COR-L47 (cell line): ENCODE results near the gene FHIT.

Source experiments
- DNase-seq: peaks from one replicate; lab custom pipeline; 2025; lab: John Stamatoyannopoulos, UW

Gene FHIT

DNA sequence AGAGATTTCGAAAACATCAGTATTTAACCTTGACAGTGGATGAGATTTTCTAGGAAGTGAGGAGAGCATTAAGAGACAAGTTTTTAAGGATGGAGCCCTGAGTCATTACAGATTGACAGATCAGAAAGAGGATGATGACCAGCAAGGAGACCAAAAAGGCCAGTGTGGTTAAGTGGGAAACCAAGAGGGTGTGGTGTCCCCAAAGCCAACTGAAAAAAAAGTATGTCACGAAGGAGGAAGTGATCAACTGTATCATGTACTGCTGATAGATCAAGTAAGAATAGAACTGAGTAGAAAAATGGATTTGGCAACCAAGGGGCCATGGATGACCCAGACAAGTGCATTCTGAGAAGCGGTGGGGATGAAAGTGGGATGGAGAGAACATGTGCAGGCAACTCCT, 491.8 kb downstream of the FHIT start:
- DNase-seq = no peak

DNA sequence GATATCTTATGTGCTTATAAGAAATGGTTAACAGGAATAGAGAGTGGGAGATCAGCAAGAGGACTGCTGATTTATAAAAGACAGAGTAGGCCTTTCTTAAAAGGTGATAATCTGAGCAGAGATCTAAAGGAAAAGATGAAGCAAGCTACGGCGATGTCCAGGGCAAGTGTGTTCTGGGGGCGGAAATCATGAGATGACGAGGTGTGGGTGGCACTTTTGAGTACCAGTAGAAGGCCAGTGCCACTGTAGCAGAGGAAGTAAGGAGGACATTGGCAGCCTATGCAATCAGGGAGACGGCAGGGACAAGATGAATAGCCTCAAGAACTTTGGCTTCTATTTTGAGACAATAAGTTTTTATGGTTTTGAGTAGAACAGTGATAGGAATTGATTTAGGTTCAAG, 492.4 kb downstream of the FHIT start:
- no peak for DNase-seq

DNA sequence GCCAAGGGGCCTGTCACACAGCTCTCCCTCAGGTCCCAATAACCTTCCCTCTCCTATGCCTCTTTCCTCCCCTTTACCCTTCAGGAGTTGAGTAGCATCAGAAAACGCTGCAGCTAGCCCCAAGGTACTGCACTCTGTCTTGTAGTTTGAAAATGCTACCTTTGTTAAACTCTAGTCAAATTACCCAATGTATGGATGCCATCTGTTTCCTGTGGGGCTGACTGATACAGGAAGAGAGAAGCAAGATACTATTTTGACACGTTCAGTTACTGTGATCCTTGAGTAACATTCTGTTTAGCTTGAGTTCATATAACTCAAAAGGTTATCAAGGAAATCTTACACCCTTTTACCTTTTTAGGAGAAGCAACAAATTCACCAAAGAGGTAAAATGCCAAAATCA, 493.1 kb downstream of the FHIT start:
- DNase-seq = no peak

- no peak for DNase-seq
These were observed 493.5 kb downstream of the FHIT start for GRCh38 chr3:60757724-60758123.

GRCh38 chr3:60756241-60757030, 494.8 kb downstream of the FHIT start:
- no peak for DNase-seq

DNA sequence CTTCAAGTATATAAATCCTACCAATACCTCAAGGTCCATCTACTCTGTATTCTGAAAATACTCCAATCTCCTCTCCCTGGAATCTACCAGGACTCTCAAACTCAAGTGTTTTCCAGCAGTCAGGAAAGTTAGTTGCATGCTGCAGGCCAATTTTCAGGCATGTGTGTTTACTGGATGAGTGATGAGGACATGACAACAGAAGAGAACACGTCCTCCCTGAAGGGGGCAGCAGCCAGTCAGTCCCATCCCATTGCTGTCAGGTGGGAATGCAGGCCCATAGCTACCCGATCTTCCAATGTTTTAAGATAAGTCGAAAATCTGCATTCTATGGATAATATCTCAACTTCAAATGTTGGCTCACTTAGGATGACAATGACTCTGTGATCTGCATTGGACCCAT, 496.2 kb downstream of the FHIT start:
- DNase-seq = no peak

DNA sequence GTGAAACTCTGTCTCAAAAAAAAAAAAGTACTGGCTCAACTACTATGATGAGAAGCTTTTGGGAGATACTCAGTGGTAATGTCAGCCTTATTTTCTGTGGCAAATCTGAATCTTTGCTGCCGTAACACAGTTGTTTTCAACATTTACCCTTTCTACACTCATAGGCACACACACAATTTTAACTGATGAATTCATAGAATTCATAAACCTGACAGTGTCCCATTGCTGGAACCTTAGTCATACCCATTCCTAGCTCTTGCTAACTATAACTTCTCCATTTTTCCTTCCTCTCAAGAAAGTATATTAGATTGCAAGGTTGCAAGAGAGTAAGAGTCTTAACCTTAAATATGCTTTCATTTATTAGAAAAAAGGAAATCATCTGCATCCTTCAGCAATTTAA, 496.6 kb downstream of the FHIT start:
- DNase-seq = no peak

DNA sequence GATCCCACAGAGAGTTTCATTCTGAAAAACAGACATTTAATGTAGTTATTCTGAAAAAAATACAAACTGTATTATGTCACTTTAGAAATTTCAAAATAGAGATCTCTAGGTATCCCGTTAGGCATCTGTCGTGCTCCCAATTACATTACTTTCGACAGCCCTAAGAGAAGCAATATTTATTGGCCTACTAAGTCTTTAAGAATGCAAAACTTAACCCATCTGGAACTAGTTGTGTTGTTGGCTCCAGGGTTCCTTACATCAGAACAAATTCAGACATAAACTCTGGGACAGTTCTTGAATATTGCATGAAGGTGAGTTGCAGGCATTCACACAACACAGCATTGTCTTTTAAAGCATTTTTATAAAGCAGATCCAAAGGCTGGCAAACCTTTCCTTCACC, 498.4 kb downstream of the FHIT start:
- no peak for DNase-seq

DNA sequence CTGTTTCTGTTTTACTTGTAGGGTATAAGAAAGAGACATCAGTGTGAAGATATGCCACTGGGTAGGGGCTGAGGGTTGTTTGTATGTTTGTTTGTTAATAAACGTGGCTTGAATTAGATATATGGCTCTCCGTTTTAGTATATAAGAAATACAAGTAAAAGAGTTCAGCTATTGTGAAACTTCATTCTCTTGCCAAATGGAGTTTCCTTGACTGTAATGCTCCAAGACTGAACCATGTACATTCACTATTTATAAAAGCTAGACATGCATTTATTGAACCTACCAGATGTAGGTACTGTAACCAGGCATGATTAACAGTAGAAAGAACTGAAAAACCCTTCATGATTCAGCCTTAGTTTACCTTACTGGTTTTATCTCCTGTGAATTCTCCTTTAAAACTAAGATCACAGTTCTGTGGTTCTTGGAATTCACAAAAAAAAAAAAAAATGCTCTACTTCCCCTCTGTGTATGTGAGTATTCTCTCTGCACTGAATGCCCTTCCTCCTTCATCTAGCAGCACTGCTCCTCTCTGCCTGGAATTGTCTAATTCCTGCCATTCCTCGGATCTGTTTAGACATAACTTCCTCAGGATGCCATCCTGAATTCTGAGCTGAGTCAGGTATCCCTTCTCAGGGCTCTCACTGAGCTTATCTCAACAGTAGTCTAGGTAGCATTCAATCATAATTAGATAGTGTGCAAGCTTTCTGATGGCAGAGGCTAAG, 504.4 kb downstream of the FHIT start:
- no peak for DNase-seq

- DNase-seq = no peak
These were observed 505.1 kb downstream of the FHIT start for GRCh38 chr3:60746043-60746638.

- peak; percentile 41 for DNase-seq
These were observed 507.6 kb downstream of the FHIT start for GRCh38 chr3:60743631-60744164.

- no peak for DNase-seq
These were observed 508.6 kb downstream of the FHIT start for GRCh38 chr3:60742606-60743145.

GRCh38 chr3:60737633-60738399, 513.4 kb downstream of the FHIT start:
- DNase-seq = no peak

GRCh38 chr3:60730371-60730770, 520.9 kb downstream of the FHIT start:
- DNase-seq = no peak

DNA sequence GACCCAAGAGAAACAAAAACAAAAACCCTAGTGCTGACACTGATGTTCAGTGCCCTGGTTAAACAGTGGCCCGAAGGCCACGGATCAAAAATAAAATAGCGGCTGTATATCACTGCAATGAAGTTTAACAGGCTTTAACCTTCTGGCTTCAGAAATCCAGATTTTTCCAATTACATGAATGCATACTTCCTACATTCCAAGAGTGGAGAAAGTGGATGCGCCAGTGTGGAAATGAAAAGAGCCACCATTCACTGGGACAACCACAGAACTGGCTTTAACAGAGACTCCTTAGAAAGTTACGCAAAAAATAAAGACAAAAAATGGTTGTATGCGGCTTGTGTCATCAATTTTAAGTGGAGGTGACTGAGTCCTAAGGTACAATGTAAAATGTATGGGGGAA, 522.2 kb downstream of the FHIT start:
- no peak for DNase-seq

- DNase-seq = no peak
These were observed 523.2 kb downstream of the FHIT start for GRCh38 chr3:60728006-60728405.

DNA sequence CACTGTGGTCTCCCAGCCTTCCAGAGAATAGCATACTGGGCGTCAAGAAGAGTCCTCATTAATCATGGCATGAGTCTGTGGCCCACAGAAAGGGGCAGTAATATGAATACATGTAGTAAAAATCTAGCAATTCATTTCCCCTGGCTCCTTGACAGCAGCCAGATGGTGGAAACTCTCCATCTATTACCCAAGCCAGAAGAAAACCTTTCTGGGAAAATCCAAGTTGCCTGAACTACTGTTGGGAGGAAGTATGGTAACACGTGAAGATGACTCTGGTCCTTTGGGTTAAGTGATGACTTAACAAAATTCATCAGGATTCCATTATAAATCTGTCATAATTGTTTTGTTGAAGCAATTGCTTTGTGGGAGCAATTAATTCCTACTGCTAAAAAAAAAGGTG, 530.5 kb downstream of the FHIT start:
- DNase-seq = no peak

- DNase-seq = no peak
These were observed 534.7 kb downstream of the FHIT start for GRCh38 chr3:60716573-60716972.

DNA sequence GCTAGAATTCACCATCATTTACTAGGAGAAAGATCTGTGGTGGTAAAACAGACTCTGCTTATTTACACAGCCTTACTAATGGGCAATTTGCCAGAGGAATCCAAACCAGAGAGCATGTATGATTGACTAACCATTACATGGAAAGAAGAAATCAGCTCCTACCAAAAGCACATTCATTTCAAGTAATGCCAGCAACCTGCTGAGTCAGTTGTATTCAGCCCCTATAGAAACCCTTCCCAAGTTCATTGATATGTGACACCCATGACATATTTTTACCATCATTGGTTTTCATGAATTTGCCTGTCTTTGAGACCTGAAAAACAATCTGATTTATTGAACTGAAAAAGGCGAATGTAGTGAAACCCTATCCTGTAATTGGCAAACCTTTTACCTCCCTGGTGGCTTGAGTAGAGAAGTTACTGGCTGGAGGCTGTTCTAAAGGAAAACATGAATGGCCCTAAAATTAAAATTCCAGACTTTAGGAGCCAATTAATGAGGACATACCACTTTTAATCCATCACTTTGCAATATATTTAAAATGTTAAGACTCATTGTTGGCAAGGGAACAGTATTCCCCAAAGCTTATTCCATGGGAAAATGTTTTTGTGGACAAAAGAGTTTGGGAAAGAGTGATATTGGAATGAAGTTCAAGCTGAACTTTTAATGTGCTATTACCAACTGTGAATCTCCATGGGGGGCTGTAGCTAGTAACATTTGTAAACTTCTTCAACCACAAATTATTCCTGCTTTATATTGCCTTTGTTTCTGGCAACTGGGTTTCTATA, 542.9 kb downstream of the FHIT start:
- DNase-seq = peak; percentile 58

DNA sequence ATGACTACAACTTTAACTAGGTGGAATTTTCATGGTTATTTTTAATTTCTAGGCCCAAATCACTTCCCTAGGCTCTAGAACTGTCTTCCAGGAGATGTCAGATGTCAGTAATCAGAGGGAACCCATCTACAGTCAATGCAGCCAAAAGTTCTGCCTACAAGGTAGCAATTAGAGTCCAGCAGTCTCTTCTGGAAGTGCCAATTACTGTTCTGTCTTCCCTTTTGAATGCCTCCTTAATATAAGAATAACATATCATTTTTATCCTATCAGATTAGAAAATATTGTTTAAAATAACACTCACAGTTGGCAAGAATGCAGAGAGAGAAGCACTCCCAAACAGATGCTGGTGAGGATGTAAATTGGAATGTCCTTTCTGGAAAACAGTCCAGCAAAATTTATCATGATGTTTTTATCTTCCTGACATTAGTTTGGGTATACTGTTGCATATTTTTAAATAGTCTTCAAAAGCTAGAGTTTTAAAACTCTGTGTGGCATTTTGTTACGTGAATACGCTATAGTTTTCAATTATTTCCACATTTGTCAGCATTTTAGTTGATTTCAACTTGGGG, 543.7 kb downstream of the FHIT start:
- DNase-seq = no peak
